Measurements from ENCODE around the gene AAGAB.

The AAGAB gene

DNA sequence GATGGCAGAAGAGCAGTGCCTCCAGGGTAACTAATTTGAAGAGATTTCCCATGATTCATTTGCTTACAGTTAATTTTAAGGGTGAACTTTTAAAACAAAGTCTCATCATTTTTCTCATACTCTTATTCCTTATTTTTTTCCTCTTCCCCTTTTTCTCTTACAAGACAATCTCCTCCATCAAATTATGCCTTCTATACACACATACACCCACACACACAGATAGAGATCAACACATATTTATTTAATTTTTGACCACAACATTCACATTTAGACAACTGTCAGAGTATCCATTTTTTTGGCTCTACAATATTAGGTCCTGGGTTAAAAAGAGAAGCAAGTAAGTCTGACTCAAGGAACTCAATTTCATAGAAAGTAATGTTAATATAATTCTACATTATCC, 37.6 kb downstream of the AAGAB start:
- FAIRE-seq = no peak
- DNase-seq (ENCODE audit: extremely low spot score, insufficient read length, low read depth) = no peak

DNA sequence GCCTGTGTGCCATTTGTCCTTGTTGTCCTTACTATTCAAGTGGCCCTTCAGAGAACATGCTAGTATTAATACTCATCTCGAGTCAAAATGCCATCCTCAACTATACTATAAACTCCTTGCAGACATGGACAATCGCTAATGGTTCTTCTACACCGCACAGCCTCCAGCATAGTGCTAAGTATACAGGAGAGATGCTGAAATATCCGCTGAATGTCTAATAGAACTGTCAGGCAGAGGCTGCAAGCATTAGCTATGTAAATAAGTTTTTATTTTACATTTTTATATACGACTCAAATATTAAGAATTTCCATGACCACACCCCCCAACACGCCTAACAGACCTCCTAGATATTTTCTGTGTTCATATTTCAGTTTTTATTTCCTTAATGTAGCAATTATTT, 39.4 kb downstream of the AAGAB start:
- DNase-seq (ENCODE audit: extremely low spot score, insufficient read length, low read depth) = no peak
- FAIRE-seq = no peak

DNA sequence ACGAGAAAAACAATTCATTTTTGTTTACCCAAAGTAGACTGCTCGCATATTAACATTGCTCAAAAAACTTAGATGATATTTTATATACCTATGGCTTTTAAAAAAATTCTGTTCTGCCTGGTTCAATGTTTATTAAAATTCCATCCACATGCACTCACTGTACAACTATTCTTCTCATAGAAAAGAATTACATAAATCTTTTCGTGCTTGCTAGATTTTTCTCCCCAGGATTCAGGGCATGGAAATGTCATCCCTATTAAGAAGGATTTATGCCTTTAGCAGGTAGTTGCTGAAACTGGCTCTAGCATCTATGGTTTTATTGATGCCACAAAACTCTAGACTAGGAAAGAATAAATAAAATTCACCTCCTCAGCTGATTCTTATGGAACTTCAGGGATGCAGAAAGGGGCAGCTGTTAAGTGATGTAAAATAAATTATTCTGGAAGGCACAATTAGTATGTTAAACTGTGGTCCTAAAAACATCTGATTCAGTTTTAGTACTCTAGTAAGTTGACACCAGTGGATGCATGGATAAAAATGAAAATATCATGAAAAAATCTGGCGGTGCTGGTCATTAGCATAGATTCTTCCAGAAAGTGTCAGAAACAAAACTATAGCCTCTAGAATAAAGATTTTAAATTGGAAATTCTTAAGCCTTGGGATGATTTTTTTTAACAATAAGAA, 41.6 kb downstream of the AAGAB start:
- DNase-seq (ENCODE audit: extremely low spot score, insufficient read length, low read depth) (no peak), FAIRE-seq (no peak)

DNA sequence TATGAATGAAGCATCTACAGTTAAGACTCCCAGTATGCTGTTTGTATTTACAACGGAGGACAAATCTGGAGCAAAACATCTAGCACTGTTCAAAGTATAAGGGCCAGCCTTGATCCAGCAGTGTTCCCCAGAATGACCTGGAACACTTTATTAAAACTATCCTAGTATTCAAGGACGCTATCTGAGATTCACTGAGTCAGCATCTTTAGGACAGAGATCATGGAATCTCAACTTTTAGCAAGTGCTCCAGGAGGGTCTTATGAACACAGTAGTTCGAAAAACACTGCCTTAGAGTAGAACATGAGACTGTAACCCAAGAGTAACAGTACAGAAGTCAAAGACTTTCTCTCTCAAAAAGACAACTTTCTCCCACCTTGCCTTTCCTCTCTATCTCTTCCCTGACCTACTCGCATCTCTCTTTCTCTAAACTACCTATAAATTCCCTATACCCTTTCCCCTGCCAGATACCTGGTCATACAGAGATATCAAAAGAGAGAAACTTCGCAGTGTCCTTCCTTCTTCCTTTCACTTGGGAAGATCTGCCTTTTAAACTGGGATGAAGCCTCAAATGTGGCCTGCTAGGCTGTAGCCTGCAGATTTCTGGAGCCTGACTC, 43.8 kb downstream of the AAGAB start:
- DNase-seq (ENCODE audit: extremely low spot score, insufficient read length, low read depth) (no peak), FAIRE-seq (no peak)

DNA sequence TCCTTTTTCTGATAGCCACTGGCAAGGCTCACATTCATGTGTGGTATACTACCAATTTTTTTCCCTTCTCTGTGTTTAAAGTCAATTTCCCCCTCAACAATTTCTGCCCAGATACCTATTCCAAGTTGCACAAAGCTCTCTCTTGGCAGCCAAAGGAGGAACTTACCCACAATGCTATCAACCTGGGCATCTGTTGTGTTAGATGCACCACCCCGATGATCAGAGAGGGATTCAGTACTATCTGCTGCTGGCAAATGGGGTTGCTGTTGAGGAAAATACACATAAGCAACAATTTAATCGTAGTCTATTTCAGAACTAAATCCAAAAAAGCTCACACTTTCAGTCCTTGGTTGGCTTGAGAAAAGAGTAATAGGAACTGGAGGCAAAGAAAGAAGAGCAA, 46.1 kb downstream of the AAGAB start:
- no peak for FAIRE-seq
- DNase-seq (ENCODE audit: extremely low spot score, insufficient read length, low read depth) = no peak

DNA sequence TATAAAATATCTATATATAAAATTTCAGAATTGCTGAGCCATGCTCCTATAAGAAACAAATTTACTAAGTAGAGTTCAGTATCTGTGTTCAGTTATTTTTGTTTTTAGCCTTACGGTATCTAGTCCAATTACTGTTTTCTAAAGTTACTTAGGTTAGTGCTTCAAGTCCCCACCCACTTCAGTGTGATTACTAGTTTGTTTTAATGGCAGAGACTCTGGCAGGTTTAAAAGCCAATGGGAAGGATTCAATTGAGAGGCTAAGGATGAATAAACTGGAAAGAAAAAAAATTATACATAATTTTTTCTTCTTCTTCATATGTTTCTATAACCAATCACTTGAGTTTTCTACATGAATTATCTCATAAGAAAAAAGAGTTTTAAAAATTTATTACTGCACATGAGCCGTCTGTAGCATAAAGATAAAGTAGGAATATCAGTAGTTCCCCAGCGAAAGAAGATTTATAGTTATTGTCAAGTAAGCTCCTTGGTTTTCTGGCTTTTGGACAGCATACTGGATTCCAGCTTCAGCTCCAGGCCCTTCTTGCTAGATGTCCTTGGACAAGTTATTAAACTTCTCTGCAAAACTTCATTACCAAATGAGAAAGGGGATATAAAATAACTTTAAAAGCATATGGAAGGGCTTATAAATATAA, 46.8 kb downstream of the AAGAB start:
- FAIRE-seq (no peak), DNase-seq (ENCODE audit: extremely low spot score, insufficient read length, low read depth) (no peak)

DNA sequence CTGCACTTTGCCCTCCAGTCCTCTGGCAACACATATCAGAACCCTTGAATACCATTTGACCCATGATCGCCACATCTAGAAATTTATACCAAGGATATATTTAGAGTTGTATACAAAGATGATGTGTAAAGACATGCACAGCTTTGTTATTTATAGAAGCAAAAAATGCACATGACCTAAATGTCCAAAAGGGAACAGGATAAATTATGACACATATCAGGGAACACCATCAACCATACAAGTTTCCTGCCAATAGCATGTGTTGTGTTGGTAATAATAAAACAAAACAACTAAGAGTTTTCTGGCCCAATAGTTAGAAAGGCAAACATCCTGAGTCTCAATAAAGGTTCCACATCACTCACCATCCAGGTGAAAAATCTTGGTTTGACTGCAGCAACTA, 51.5 kb downstream of the AAGAB start:
- no peak for DNase-seq (ENCODE audit: extremely low spot score, insufficient read length, low read depth)
- FAIRE-seq = no peak

DNA sequence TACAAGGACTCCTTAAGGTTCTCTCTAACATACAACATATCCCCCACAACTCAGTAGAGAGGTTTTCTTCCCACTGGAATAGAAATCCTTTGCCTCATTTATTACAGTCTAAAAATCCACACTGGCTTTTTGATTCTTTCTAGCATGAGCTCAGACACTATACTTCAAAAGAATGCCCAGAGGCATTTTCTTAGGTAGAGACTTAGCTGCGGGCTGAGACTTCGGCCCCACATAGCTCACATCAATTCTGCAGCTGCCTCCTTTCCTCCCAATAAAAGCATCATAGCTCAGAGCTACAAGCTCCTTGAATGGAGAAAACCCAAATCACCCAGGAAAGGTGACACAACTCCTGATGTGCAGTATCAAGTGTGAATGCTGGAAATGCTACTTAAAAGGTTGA, 52.4 kb downstream of the AAGAB start:
- FAIRE-seq (no peak), DNase-seq (ENCODE audit: extremely low spot score, insufficient read length, low read depth) (no peak)

DNA sequence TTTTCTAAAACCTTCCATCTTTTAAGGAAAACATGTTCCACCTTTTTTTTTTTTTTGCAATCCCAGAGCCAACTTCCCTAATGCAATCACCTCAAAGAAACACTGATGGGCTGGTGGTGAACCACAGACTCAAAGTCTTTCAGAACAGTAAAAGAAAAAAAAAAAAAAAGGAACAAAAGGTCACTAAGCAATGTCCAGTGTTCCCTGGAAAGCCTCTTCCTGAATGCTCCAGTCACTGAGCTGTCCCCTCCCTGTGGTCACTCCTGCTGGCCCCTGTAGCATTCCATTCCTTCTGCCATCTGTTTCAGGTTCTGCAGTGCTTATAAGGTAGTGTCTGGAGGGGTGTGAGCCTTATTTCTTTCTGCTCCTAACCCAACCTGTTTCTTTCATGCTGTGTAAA, 53.3 kb downstream of the AAGAB start:
- FAIRE-seq = no peak
- DNase-seq (ENCODE audit: extremely low spot score, insufficient read length, low read depth) = no peak

DNA sequence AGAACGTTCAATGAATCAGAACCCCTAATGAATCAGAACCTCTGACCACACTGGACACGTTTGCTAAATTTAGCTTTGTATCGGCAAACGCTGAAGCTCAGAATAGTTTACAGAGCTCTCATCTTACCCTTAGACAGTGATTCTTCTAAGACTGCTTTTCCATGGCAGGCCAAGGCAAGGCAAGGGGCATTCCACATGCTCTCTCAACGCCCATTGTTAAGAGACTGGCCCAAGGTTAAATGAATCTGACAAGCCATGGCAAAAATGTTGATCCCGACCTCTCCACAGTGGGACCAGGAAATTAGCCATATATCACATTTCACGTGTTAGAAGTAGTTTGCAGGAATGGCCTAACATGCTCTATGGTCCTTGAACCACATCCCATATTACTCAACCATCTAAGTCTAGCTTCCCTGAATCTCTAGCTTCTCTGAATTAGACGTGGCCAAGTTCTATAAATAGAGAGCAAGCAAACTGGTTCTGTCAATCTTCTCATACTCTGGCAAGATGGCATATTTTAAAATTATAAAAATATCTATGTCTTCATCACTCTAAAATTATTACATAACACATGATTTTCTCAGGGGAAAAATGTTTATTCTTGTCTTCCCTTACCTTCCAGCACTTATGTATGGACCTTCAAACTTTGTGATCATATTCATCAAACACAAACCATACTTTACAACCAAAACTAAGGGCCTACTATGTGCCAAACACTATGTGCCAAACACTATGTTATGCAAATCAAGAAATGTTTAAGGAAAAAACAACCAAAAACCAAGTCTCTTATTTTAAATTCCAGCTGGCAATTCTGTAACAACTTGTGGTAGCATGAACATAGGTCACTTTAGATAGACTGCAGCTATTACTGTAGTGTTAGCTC, 54.3 kb downstream of the AAGAB start:
- DNase-seq (ENCODE audit: extremely low spot score, insufficient read length, low read depth) (no peak), FAIRE-seq (no peak)

DNA sequence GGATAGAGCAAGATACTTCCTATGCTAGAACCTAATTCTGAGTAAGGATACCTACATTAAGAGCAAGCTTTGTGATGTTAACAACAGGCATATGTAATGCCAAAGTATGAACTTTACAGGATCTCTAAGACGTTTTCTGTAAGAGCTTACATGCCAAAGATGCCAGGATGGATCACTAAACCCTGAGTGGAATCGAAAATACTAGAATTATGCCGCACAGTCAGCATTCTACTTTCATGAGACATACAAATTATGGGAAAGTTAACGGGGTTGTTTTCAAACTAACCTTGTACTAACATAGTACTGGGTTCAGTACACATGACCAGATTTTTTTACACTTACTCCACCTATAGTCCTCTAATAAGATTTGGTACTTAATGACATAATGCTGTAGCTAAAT, 55.1 kb downstream of the AAGAB start:
- FAIRE-seq (no peak), DNase-seq (ENCODE audit: extremely low spot score, insufficient read length, low read depth) (no peak)

DNA sequence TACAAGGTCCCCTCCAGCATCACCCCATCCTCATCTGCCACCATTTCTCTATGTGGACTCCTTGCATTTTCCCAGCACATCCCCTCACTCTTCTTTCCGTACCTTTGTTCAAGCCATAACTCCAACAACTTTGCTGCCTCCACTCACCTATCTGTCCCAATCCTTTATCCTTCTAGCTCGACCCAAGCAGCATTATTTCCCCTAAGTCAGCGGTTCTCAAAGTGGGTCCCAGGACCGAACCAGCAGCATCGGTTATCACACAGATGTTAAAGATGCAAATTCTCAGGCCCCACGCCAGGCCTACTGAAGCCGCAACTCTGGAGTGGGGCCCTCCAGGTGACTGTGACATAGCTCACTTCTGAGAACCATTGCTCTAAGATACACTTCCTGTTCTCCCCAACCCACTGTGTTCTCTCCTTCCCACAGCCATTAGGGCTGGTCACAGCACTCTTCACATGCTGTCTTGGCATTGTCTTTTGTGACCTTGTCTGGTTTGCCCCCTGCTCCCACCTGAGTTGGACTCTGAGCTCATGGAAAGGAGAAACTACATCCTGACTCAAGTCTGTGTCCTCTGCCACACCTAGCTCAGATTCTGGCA, 56.2 kb downstream of the AAGAB start:
- DNase-seq (ENCODE audit: extremely low spot score, insufficient read length, low read depth) = no peak
- FAIRE-seq = peak; percentile 51

DNA sequence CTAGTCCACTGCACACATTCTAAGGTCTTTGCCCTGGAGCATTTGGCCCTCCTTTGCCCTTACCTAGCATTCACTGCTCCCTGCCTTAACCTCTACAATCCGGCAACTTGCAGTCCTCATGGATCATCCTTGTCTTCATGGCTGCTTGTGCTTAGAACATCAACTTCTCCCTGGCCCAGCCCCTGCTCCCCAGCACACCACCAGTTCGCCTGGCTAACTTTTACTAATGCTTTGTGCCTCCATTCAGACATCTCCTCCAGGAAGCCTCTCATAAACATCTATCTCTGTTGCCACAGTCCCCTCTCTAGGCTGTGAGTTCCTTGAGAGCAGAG, 57.1 kb downstream of the AAGAB start:
- DNase-seq (ENCODE audit: extremely low spot score, insufficient read length, low read depth) = no peak

DNA sequence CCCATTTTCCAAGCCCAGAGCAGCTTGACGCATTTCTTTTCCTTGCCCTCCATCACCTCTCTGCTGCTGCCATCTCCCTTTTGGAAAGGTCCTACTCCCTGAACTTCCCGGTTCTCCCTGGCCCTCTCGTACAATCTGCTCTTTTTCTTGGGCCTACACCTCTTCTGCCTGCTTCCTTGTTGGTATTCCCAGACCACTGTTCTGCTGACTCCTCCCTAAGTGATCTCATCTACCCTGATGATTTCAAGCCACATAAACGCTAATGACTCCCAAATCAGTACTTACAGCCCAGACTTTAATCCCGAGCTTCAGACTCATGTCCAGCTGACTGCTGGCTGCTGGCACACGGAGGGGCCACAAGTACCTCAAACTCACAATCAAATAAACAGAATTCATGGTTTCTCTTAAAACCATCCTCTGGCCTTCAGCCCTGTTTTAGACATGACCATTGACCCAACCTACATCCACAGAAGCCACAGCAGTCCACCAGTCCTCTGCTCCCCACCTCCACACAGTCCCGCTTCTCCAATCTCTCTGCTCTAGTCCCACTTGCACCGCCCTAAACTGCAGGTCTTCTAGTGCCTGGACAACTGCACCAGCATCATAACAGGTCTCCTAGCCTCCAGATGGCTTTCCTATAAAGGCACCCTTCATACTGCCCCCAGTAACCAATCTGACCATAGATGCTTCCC, 57.6 kb downstream of the AAGAB start:
- DNase-seq (ENCODE audit: extremely low spot score, insufficient read length, low read depth) (no peak), FAIRE-seq (no peak)

More for the DNA sequence above, 57.1 kb downstream of the AAGAB start:
- FAIRE-seq = no peak

DNA sequence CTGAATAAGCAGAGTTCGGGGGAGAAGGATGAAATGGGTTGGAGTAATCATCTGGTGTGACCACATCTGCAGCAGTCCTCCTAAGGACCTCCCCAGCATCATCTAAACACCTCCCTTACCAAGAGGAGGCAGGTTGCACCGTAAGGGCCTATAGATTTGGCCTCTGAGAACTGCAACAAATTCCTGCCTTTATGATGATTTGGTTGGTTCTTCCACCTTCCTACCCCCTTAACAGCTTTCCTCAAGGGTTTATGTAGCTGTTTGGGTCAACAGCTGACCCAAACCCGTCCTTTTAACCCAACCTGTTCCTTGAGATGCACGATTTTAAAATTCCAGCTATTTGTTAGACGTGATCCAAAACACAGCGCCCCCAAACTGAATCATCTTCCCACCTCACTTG, 58.2 kb downstream of the AAGAB start:
- DNase-seq (ENCODE audit: extremely low spot score, insufficient read length, low read depth) = no peak
- FAIRE-seq = no peak

DNA sequence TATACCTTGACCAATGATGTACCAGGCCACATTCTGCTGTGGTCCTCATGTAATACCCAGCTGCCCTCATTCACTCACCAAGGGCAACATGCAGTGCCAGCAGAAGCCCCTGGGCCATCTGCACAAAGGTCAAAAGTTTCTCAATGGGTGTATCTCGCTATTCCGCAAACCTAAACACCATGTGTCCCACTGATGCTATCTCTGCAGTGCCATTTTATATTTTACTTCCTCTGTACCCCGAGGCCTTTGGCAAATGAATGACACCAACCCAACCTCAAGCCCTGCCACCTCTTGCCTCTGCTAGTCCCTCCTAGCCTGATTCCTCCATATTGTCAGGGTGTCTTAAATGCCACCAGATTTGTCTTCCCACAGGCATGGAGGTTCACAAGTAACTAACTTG, 59.2 kb downstream of the AAGAB start:
- DNase-seq (ENCODE audit: extremely low spot score, insufficient read length, low read depth) (no peak), FAIRE-seq (no peak)

DNA sequence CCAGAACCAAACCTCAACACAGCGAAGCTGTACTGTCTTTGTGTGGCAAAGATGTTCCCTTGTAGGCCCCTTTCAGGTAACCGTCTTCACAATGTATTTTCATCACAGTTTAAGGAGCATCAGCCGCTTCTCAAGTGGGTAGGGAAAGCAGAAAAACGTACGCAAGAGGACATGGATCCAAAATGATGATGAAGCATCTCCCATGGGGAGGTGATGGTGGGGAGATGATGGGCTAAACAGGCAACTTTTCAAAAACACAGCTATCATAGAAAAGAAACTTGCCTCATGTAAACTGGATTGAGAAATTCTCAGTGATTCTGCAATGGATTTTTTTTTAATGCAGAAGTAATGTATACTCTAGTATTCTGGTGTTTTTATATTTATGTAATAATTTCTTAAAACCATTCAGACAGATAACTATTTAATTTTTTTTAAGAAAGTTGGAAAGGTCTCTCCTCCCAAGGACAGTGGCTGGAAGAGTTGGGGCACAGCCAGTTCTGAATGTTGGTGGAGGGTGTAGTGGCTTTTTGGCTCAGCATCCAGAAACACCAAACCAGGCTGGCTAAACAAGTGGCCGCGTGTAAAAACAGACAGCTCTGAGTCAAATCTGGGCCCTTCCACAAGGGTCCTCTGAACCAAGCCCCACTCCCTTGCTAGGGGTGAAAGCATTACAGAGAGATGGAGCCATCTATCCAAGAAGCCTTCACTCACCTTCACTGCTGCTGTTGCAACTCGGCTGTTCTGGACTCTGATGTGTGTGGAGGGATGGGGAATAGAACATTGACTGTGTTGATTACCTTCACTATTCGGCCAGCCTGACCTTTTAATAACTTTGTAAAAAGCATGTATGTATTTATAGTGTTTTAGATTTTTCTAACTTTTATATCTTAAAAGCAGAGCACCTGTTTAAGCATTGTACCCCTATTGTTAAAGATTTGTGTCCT, 60.0 kb downstream of the AAGAB start:
- DNase-seq (ENCODE audit: extremely low spot score, insufficient read length, low read depth) = no peak
- no peak for FAIRE-seq

DNA sequence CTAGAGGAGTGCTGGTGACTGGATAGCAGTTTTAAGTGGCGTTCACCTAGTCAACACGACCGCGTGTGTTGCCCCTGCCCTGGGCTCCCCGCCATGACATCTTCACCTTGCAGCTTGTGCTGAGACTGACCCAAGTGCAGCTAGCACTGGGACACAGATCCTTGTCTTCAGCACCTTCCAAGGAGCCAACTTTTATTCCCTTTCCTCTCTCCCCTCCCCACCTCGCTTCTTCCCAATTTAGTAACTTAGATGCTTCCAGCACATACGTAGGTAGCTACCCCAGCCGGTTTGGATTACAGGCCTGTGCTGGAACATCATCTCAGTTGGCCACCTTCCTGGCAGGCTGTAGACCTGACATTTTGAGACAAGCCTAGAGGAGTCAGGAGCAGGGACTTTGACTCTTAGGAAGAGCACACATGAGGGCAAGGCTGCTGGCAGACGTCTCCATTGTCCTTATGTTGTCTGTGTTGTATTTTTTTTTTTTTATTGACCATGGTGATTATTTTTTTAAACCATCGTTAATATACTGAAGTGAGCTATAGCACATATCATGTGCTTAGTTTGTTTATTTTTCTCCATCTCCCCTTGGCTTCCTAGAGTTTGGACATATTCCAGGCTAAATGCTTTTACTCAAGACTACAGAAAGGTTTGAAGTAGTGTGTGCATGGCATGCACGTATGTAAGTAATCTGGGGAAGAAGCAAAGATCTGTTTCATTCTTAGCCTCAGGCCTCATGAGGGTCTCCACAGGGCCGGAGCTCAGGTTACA, 61.1 kb downstream of the AAGAB start:
- no peak for DNase-seq (ENCODE audit: extremely low spot score, insufficient read length, low read depth)
- no peak for FAIRE-seq

Data from GM18507 (cell line).